IMR-90 (cell line): ENCODE measurements around the gene PIGC. TPM values are rescaled to one million over a fixed set of nuclear protein-coding genes. Genes with fewer than 3 reads are reported as not detected.

Experiments used
- ATAC-seq: fragments of 200-7000 bp; cut with Tn5 transposase; 2 replicates; pipeline ENCODE4 v1.9.1; 2020; ENCODE audit warnings: low read depth, mild to moderate bottlenecking, moderate library complexity
- BruUV-seq: library from RNA; stranded (reverse); fragments of 400-500 nt; replicated peaks from 2 replicates; lab custom pipeline; 2021; lab: Mats Ljungman, UMichigan
- CTCF ChIA-PET: fragments of 300-600 bp; formaldehyde crosslinking; extraction: SDS; loops from one replicate; lab custom pipeline; 2021; ENCODE audit warnings: antibody characterized with exemption; lab: Yijun Ruan, JAX
- POLR2A ChIA-PET: fragments of 300-600 bp; sonication (Branson Sonifier 250); formaldehyde crosslinking; loops from one replicate; lab custom pipeline; 2022; ENCODE audit warnings: antibody characterized with exemption; ENCODE audit not compliant: unreplicated experiment; lab: Charles Lee
- DNase-seq: peaks from one replicate; pipeline ENCODE4 v3.0.0; 2013
- H2AFZ ChIP-seq: replicated peaks from 2 replicates; pipeline ENCODE3; 2013; ENCODE audit warnings: low read length, mild to moderate bottlenecking; ENCODE audit not compliant: poor library complexity
- H2AK5ac ChIP-seq: 2 replicates; pipeline ENCODE4 v1.6.1; 2013; ENCODE audit warnings: low read depth, low read length, inconsistent platforms
- H2AK9ac ChIP-seq: replicated peaks from 2 replicates; pipeline ENCODE3; 2013; ENCODE audit warnings: mild to moderate bottlenecking, low read depth, low read length, moderate library complexity; ENCODE audit not compliant: poor library complexity
- H2BK120ac ChIP-seq: 2 replicates; pipeline ENCODE4 v1.6.1; 2013; ENCODE audit warnings: low read depth, low read length, inconsistent platforms
- H2BK15ac ChIP-seq: 3 replicates; pipeline ENCODE4 v1.6.1; 2013; ENCODE audit warnings: low read depth, low read length, inconsistent platforms
- H2BK20ac ChIP-seq: 2 replicates; pipeline ENCODE4 v1.6.1; 2013; ENCODE audit warnings: low read depth, mild to moderate bottlenecking, inconsistent platforms, low read length, moderate library complexity
- H2BK5ac ChIP-seq: 2 replicates; pipeline ENCODE4 v1.6.1; 2013; ENCODE audit warnings: mild to moderate bottlenecking, low read depth, low read length, inconsistent platforms; ENCODE audit not compliant: poor library complexity, severe bottlenecking
- H3K14ac ChIP-seq: replicated peaks from 2 replicates; pipeline ENCODE4 v1.6.1; 2013; ENCODE audit warnings: low read depth, low read length, inconsistent platforms
- H3K18ac ChIP-seq: 2 replicates; pipeline ENCODE4 v1.6.1; 2013; ENCODE audit warnings: low read depth, low read length, control low read depth
- H3K23ac ChIP-seq: 2 replicates; pipeline ENCODE4 v1.6.1; 2013; ENCODE audit warnings: low read depth, low read length, inconsistent platforms
- H3K27ac ChIP-seq: 2 replicates; pipeline ENCODE4 v1.5.1; 2013; ENCODE audit warnings: mild to moderate bottlenecking, control low read depth, low read length; ENCODE audit not compliant: insufficient read depth
- H3K27me3 ChIP-seq: 2 replicates; pipeline ENCODE4 v1.6.1; 2013; ENCODE audit warnings: low read length; ENCODE audit not compliant: control insufficient read depth, insufficient read depth
- H3K36me3 ChIP-seq: 2 replicates; pipeline ENCODE4 v1.6.1; 2013; ENCODE audit warnings: low read length, mixed read lengths; ENCODE audit not compliant: control insufficient read depth, insufficient read depth
- H3K4ac ChIP-seq: 2 replicates; pipeline ENCODE4 v1.6.1; 2013; ENCODE audit warnings: low read depth, low read length, inconsistent platforms
- H3K4me1 ChIP-seq: 2 replicates; pipeline ENCODE4 v1.6.1; 2013; ENCODE audit warnings: low read length, mixed read lengths; ENCODE audit not compliant: control insufficient read depth, insufficient read depth
- H3K4me2 ChIP-seq: 2 replicates; pipeline ENCODE4 v1.6.1; 2013; ENCODE audit warnings: low read depth, mild to moderate bottlenecking, control low read depth, low read length, moderate library complexity
- H3K4me3 ChIP-seq: 2 replicates; pipeline ENCODE4 v1.5.1; 2013; ENCODE audit warnings: low read depth, mild to moderate bottlenecking, control low read depth, low read length, moderate library complexity; ENCODE audit not compliant: insufficient read depth
- H3K56ac ChIP-seq: 2 replicates; pipeline ENCODE4 v1.6.1; 2013; ENCODE audit warnings: low read length, inconsistent platforms; ENCODE audit not compliant: insufficient read depth; ENCODE audit errors: extremely low read depth
- H3K79me1 ChIP-seq, 2 experiments: 2 replicates each; pipeline ENCODE4 v1.6.1; 2013; ENCODE audit warnings: low read length in 2 of 2, inconsistent platforms in 1 of 2, low read depth in 1 of 2
- H3K9ac ChIP-seq: 2 replicates; pipeline ENCODE4 v1.6.1; 2013; ENCODE audit warnings: low read depth, low read length, control low read depth
- H3K9me1 ChIP-seq: 2 replicates; pipeline ENCODE4 v1.6.1; 2013; ENCODE audit warnings: low read length, inconsistent platforms; ENCODE audit not compliant: insufficient read depth
- H3K9me3 ChIP-seq: 2 replicates; pipeline ENCODE4 v1.6.1; 2013; ENCODE audit warnings: low read length; ENCODE audit not compliant: control insufficient read depth, insufficient read depth
- H4K20me1 ChIP-seq: 2 replicates; pipeline ENCODE4 v1.6.1; 2013; ENCODE audit warnings: low read length, inconsistent platforms; ENCODE audit not compliant: insufficient read depth
- H4K5ac ChIP-seq: 2 replicates; pipeline ENCODE4 v1.6.1; 2013; ENCODE audit warnings: mild to moderate bottlenecking, low read depth, low read length, control low read depth
- H4K8ac ChIP-seq, 2 experiments: 2 replicates each; pipeline ENCODE4 v1.6.1; 2013; ENCODE audit warnings: low read depth in 2 of 2, low read length in 2 of 2, control low read depth in 1 of 2, inconsistent platforms in 1 of 2
- H4K91ac ChIP-seq: 2 replicates; pipeline ENCODE4 v1.6.1; 2013; ENCODE audit warnings: low read depth, low read length, inconsistent platforms; ENCODE audit not compliant: insufficient read depth
- BHLHE40 ChIP-seq: fragments of 150-350 bp; IDR thresholded peaks from 2 replicates; pipeline ENCODE4 v1.6.1; 2016; ENCODE audit warnings: mild to moderate bottlenecking, low read depth, low read length
- CEBPB ChIP-seq: IDR thresholded peaks from 2 replicates; pipeline ENCODE4 v1.6.1; 2012; ENCODE audit warnings: low read depth, low read length, improper control_type of control experiment
- CHD1 ChIP-seq: IDR thresholded peaks from 2 replicates; pipeline ENCODE4 v1.6.1; 2012; ENCODE audit warnings: low read depth, low read length, improper control_type of control experiment
- ELK1 ChIP-seq: fragments of 150-350 bp; IDR thresholded peaks from 2 replicates; pipeline ENCODE4 v1.6.1; 2016; ENCODE audit warnings: low read depth, mild to moderate bottlenecking, low read length, moderate library complexity, borderline replicate concordance
- FOS ChIP-seq: fragments of 150-350 bp; IDR thresholded peaks from 2 replicates; pipeline ENCODE4 v1.6.1; 2016; ENCODE audit warnings: low read depth, low read length
- MAFK ChIP-seq: IDR thresholded peaks from 2 replicates; pipeline ENCODE4 v1.6.1; 2012; ENCODE audit warnings: low read depth, low read length, improper control_type of control experiment
- MAZ ChIP-seq: IDR thresholded peaks from 2 replicates; pipeline ENCODE4 v1.6.1; 2012; ENCODE audit warnings: low read depth, mild to moderate bottlenecking, low read length, improper control_type of control experiment, moderate library complexity, borderline replicate concordance
- MXI1 ChIP-seq: IDR thresholded peaks from 2 replicates; pipeline ENCODE4 v1.6.1; 2012; ENCODE audit warnings: low read depth, mild to moderate bottlenecking, low read length, moderate library complexity, borderline replicate concordance
- NFE2L2 ChIP-seq: fragments of 150-350 bp; IDR thresholded peaks from 2 replicates; pipeline ENCODE4 v1.6.1; 2016; ENCODE audit warnings: low read depth, mild to moderate bottlenecking, low read length
- POLR2A ChIP-seq: IDR thresholded peaks from 2 replicates; pipeline ENCODE4 v1.6.1; 2012; ENCODE audit warnings: mild to moderate bottlenecking, low read depth, low read length
- RAD21 ChIP-seq: IDR thresholded peaks from 2 replicates; pipeline ENCODE4 v1.6.1; 2012; ENCODE audit warnings: low read length, improper control_type of control experiment
- RCOR1 ChIP-seq: IDR thresholded peaks from 2 replicates; pipeline ENCODE4 v1.6.1; 2012; ENCODE audit warnings: mild to moderate bottlenecking, low read length, improper control_type of control experiment; ENCODE audit not compliant: insufficient replicate concordance
- RFX5 ChIP-seq: IDR thresholded peaks from 2 replicates; pipeline ENCODE4 v1.8.0; 2012; ENCODE audit warnings: low read depth, mild to moderate bottlenecking, low read length, moderate library complexity
- SMC3 ChIP-seq: fragments of 150-350 bp; IDR thresholded peaks from 2 replicates; pipeline ENCODE4 v1.6.1; 2016; ENCODE audit warnings: low read depth, mild to moderate bottlenecking, antibody characterized with exemption, low read length, moderate library complexity
- WGBS, 2 experiments: methylation state at CpG; one replicate each; pipeline versions ENCODE4 v1.1.5 to v1.1.7; 2013; ENCODE audit warnings: missing lambda C conversion rate in 2 of 2; ENCODE audit not compliant: insufficient read length in 1 of 2; ENCODE audit errors: extremely low coverage in 2 of 2; 5-methylcytosine and 5-hydroxymethylcytosine counted together
- dilution Hi-C: fragments of 300-500 bp; cut with HindIII; formaldehyde crosslinking; loops from one replicate; pipeline ENCODE4 v1.14.3; 2018; ENCODE audit warnings: low sequenced_read_pairs; ENCODE audit not compliant: unreplicated experiment
- in situ Hi-C: fragments of 300-500 bp; cut with MboI; formaldehyde crosslinking; loops from 3 replicates; pipeline ENCODE4 v1.14.3; 2019; ENCODE audit warnings: low sequenced_read_pairs, inconsistent platforms, mixed read lengths
- intact Hi-C: fragments of 100-400 bp; cut with micrococcal nuclease; formaldehyde crosslinking; loops from 2 replicates; pipeline ENCODE4 v1.10.0; 2022
- polyA plus RNA-seq, 3 experiments: library from polyadenylated mRNA; depleted of rRNA; stranded (reverse); fragments of >200 nt; gene quantifications; 2 replicates each; pipeline ENCODE4 v1.2.3, GENCODE V29; 2012; ENCODE audit warnings: low replicate concordance in 1 of 3
- total RNA-seq: library from RNA; depleted of rRNA; stranded (reverse); fragments of >200 nt; gene quantifications from 2 replicates; pipeline ENCODE4 v1.2.3, GENCODE V29; 2012
- TF ChIP-seq, protein P1 (sequence below): fragments of 150-350 bp; IDR thresholded peaks from 2 replicates; pipeline ENCODE4 v1.6.1; 2017; ENCODE audit warnings: mild to moderate bottlenecking, antibody characterized with exemption, low read length, low read depth
- TF ChIP-seq, protein P2 (sequence below): conservative IDR thresholded peaks from 2 replicates; pipeline ENCODE4 v1.5.1; 2012; ENCODE audit warnings: mild to moderate bottlenecking, low read depth, low read length, improper control_type of control experiment

Gene PIGC
- total and polyA plus RNA-seq, 2 of the 4 experiments (the other 2 are of a cell fraction) = 14.9 to 15.8 TPM

DNA sequence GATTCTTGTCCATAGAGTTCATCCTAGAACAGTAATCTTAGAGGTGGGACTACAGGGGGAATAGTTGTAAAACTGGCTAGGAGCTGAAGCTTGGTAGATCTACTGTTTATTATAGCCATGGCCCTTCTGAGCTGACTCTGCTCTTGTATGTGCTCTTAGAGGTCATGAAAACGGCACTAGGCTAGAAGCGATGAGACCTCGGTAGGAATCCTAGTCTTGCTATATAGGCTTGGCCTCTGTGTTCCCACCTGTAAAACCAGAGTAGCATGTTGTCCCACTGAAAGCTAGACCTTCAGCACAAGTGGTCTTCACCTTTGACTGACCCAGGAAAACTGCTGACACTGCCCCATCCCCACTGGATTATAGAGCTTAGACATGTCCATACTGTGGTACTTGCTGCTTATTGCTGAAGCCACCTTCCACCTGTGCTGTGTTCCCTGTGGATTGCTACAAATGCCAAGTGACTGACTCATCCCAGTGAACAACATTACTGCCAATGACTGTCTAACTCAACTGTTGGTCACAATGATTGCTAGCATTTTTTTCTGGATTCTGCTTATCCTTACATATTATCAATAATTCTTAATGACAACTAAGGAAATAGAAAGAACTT, 23.0 kb upstream of the PIGC start:
- POLR2A ChIA-PET = no interaction called here
- no peak for ATAC-seq
- intact Hi-C loops = no loop called here

More for the DNA sequence above, 23.0 kb upstream of the PIGC start:
- Histone ChIP-seq H4K91ac (no peak overlapping the region), H3K27ac (no peak overlapping the region), H3K79me1 (no peaks in the 10 kb centered on the region), H2AK5ac (no peak overlapping the region), H3K4ac (no peak overlapping the region), H3K56ac (no peak overlapping the region), H3K14ac (no peak overlapping the region), H4K8ac (no peak overlapping the region), H3K23ac (no peak overlapping the region), H3K36me3 (no peaks in the 10 kb centered on the region), H3K4me1 (no peaks in the 10 kb centered on the region), H2BK5ac (no peak overlapping the region), H3K9ac (no peak overlapping the region), H3K27me3 (peaks cover 5% of the 10 kb centered on the region; the same call in 1 of the 2 replicates), H3K4me3 (no peak overlapping the region), H4K5ac (no peak overlapping the region), H3K18ac (no peak overlapping the region), H2AK9ac (peak overlapping the region; percentile 76), H2AFZ (no peak overlapping the region), H3K4me2 (no peak overlapping the region), H4K20me1 (no peaks in the 10 kb centered on the region), H3K9me3 (no peaks in the 10 kb centered on the region), H2BK20ac (no peak overlapping the region), H2BK15ac (no peak overlapping the region), H2BK120ac (no peak overlapping the region), H3K9me1 (no peaks in the 10 kb centered on the region)
- dilution Hi-C loops = no loop called here
- CTCF ChIA-PET = interaction anchor here (1.3 kb wide), 1 partner anchor 10 kb away, joined by 3 read pairs; no protein-coding TSS in a partner anchor
- no peak for TF ChIP-seq RAD21
- no peak for TF ChIP-seq MAZ
- TF ChIP-seq, protein P1, sequence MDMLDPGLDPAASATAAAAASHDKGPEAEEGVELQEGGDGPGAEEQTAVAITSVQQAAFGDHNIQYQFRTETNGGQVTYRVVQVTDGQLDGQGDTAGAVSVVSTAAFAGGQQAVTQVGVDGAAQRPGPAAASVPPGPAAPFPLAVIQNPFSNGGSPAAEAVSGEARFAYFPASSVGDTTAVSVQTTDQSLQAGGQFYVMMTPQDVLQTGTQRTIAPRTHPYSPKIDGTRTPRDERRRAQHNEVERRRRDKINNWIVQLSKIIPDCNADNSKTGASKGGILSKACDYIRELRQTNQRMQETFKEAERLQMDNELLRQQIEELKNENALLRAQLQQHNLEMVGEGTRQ = no peak
- TF ChIP-seq ELK1 = no peak
- TF ChIP-seq POLR2A = no peak
- no peak for TF ChIP-seq BHLHE40
- TF ChIP-seq RFX5 = no peak
- TF ChIP-seq FOS = no peak
- TF ChIP-seq SMC3 = no peak
- TF ChIP-seq MAFK = no peak
- TF ChIP-seq, protein P2, sequence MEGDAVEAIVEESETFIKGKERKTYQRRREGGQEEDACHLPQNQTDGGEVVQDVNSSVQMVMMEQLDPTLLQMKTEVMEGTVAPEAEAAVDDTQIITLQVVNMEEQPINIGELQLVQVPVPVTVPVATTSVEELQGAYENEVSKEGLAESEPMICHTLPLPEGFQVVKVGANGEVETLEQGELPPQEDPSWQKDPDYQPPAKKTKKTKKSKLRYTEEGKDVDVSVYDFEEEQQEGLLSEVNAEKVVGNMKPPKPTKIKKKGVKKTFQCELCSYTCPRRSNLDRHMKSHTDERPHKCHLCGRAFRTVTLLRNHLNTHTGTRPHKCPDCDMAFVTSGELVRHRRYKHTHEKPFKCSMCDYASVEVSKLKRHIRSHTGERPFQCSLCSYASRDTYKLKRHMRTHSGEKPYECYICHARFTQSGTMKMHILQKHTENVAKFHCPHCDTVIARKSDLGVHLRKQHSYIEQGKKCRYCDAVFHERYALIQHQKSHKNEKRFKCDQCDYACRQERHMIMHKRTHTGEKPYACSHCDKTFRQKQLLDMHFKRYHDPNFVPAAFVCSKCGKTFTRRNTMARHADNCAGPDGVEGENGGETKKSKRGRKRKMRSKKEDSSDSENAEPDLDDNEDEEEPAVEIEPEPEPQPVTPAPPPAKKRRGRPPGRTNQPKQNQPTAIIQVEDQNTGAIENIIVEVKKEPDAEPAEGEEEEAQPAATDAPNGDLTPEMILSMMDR = no peak
- TF ChIP-seq CHD1 = no peak
- no peak for TF ChIP-seq NFE2L2
- TF ChIP-seq CEBPB = no peak
- no peak for TF ChIP-seq RCOR1
- no peak for TF ChIP-seq MXI1
- BruUV-seq = no TSS peak
- WGBS, 2 experiments = 93% methylated on average over 3 of the region's 3 CpGs; no CpG with 5 or more reads in 1 of the 2 experiments
- DNase-seq = no peak
- in situ Hi-C loops = no loop called here
